WTC11 (cell line): ENCODE measurements around the gene CTNNA2.

Experiments
- CTCF ChIP-seq: fragments of 200-600 bp; IDR thresholded peaks from 2 replicates; pipeline ENCODE4 v1.8.0; 2022; ENCODE audit warnings: antibody characterized with exemption
- NR2C2 ChIP-seq: sonication (generic); formaldehyde crosslinking; IDR thresholded peaks from 2 replicates; pipeline ENCODE4 v1.8.0; 2022; ENCODE audit warnings: mild to moderate bottlenecking, missing genetic modification reagents
- RELA ChIP-seq: sonication (generic); formaldehyde crosslinking; IDR thresholded peaks from 2 replicates; pipeline ENCODE4 v1.8.1; 2022; ENCODE audit warnings: missing genetic modification reagents, mild to moderate bottlenecking, borderline replicate concordance

- no peak for TF ChIP-seq NR2C2
- TF ChIP-seq RELA (CRISPR knock-in tag): no peak
- TF ChIP-seq CTCF: no peak
Observed at GRCh38 chr2:79916285-79916684, 403.4 kb downstream of the CTNNA2 start.
